ENCODE data around the gene NMD3. TPM values are rescaled to one million over a fixed set of nuclear protein-coding genes. Genes with fewer than 3 reads are reported as not detected.

Gene NMD3
- total and polyA plus RNA-seq, 9 of the 15 experiments (the other 6 are each of a cell fraction or from before 2014, with no cell fraction given) = 63.5 to 178 (median 111) TPM

- Histone ChIP-seq H2AFZ (ENCODE audit: low read depth, low read length) (no peak overlapping the region), H3K4me2 (ENCODE audit: insufficient read depth, low read length) (no peak overlapping the region), H3K27ac (ENCODE audit: extremely low read depth, low read depth, low read length) (no peak overlapping the region), H3K27me3 (ENCODE audit: control insufficient read depth in 2 of 2, insufficient read depth in 2 of 2, low read length in 2 of 2) (no peaks in the 10 kb centered on the region), H3K36me3 (ENCODE audit: control insufficient read depth, insufficient read depth, low read length) (no peaks in the 10 kb centered on the region), H3K9me3 (replicated peaks; ENCODE audit: control insufficient read depth, insufficient read depth, low read depth, low read length) (no peaks in the 10 kb centered on the region), H4K20me1 (replicated peaks; ENCODE audit: control insufficient read depth, insufficient read depth, low read length) (no peaks in the 10 kb centered on the region), H3K9me1 (ENCODE audit: control insufficient read depth, insufficient read depth, low read length) (no peaks in the 10 kb centered on the region), H3K4me1 (replicated peaks in 1 of 2; ENCODE audit: control insufficient read depth in 2 of 2, insufficient read depth in 2 of 2, low read length in 2 of 2) (no peaks in the 10 kb centered on the region), H3K9ac (ENCODE audit: insufficient read depth in 1 of 2, low read depth in 2 of 2, low read length in 2 of 2) (no peak overlapping the region), H3K79me2 (ENCODE audit: control insufficient read depth, insufficient read depth, low read length) (no peaks in the 10 kb centered on the region), H3K4me3 (no peak overlapping the region)
- CTCF ChIA-PET (ENCODE audit: low intra/inter-chr PET ratio) = no interaction called here
- BruUV-seq (replicated peaks) = no TSS peak
- 0% methylated on average over 1 of the region's 2 CpGs for WGBS (ENCODE audit: insufficient coverage, low coverage, missing lambda C conversion rate)
- no peak for DNase-seq (ENCODE audit: extremely low read depth in 1 of 4, low spot score in 3 of 4)
- no peak for ATAC-seq
- FAIRE-seq = no peak
- POLR2A ChIA-PET = interaction anchor here (1.3 kb wide), 1 partner anchor 49 kb away, joined by 4 read pairs; the partner anchor contains the start of gene NMD3
- no peak for TF ChIP-seq ZNF23 (CRISPR knock-in tag; IDR thresholded peaks at IDR 0.05)
- no peak for TF ChIP-seq HMG20B (CRISPR knock-in tag; IDR thresholded peaks at IDR 0.05)
- TF ChIP-seq RAD21 (CRISPR knock-in tag; conservative IDR thresholded peaks at IDR 0.05 in 1 of 2, IDR thresholded peaks at IDR 0.05 in 1 of 2) = 0 out of 4 replicates have a peak, but pooled peaks of 1 of the 2 experiments have one; percentile 11
- TF ChIP-seq ZNF436 (CRISPR knock-in tag; IDR thresholded peaks at IDR 0.05) = no peak
- TF ChIP-seq FOS (IDR thresholded peaks at IDR 0.05; ENCODE audit: extremely low read depth, insufficient read length) = no peak
- TF ChIP-seq, protein P1, sequence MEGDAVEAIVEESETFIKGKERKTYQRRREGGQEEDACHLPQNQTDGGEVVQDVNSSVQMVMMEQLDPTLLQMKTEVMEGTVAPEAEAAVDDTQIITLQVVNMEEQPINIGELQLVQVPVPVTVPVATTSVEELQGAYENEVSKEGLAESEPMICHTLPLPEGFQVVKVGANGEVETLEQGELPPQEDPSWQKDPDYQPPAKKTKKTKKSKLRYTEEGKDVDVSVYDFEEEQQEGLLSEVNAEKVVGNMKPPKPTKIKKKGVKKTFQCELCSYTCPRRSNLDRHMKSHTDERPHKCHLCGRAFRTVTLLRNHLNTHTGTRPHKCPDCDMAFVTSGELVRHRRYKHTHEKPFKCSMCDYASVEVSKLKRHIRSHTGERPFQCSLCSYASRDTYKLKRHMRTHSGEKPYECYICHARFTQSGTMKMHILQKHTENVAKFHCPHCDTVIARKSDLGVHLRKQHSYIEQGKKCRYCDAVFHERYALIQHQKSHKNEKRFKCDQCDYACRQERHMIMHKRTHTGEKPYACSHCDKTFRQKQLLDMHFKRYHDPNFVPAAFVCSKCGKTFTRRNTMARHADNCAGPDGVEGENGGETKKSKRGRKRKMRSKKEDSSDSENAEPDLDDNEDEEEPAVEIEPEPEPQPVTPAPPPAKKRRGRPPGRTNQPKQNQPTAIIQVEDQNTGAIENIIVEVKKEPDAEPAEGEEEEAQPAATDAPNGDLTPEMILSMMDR (IDR thresholded peaks at IDR 0.05 in 2 of 3, conservative IDR thresholded peaks at IDR 0.05 in 1 of 3; ENCODE audit: insufficient read depth in 2 of 3, low read depth in 1 of 3, low read length in 3 of 3) = 0 out of 6 replicates have a peak, but pooled peaks of 1 of the 3 experiments have one; percentile 2
- TF ChIP-seq THRAP3 (IDR thresholded peaks at IDR 0.05; ENCODE audit: borderline replicate concordance) = no peak
- no peak for TF ChIP-seq KLF13 (tag; IDR thresholded peaks at IDR 0.05; ENCODE audit: borderline replicate concordance, low read depth)
- peak; percentile 70 for TF ChIP-seq HNRNPK (IDR thresholded peaks at IDR 0.05; ENCODE audit: low read depth, low read length, poor library complexity, severe bottlenecking)
- intact Hi-C loops (cut with micrococcal nuclease) (no loop called here), in situ Hi-C loops (cut with MboI) (no loop called here)
Observed at GRCh38 chr3:161171639-161172552, 49.2 kb upstream of the NMD3 start.
